HG03135 (cell line): ENCODE measurements around the gene GP1BB.
"Not testable (repeated sequence)": the region's sequence is repeated elsewhere in the genome, so short reads cannot be mapped to it uniquely, and the experiment has no call there.

Experiments used
- ATAC-seq: cut with Tn5 transposase; IDR thresholded peaks from one replicate; pipeline ENCODE4 v1.9.1; 2021; ENCODE audit warnings: mild to moderate bottlenecking, moderate library complexity; ENCODE audit not compliant: unreplicated experiment

The GP1BB gene

DNA sequence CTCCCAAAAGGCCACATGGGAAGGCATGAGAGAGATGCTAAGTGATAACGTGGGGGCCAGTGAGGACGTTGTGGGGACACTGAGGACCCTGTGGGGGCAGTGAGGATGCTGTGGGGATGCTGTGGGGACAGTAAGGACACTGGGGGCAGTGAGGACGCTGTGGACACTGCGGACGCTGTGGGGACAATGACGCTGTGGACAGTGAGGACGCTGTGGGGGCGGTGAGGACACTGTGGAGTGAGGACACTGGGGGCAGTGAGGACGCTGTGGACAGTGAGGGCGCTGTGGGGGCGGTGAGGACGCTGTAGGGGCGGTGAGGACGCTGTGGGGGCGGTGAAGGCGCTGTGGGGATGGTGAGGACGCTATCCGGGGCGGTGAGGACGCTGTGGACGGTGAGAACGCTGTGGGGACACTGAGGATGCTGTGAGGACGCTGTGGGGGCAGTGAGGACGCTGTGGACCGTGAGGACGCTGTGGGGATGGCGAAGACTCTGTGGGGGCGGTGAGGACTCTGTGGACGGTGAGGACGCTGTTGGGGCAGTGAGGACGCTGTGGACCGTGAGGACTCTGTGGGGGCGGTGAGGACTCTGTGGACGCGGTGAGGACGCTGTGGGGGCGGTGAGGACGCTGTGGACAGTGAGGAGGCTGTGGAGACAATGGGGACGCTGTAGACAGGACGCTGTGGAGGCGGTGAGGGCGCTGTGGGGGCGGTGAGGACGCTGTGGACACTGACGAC is 1.8 kb downstream of the GP1BB start:
- no peak for ATAC-seq

- ATAC-seq: not testable (repeated sequence)
These were observed 2.9 kb downstream of the GP1BB start for GRCh38 chr22:19726064-19726788.

DNA sequence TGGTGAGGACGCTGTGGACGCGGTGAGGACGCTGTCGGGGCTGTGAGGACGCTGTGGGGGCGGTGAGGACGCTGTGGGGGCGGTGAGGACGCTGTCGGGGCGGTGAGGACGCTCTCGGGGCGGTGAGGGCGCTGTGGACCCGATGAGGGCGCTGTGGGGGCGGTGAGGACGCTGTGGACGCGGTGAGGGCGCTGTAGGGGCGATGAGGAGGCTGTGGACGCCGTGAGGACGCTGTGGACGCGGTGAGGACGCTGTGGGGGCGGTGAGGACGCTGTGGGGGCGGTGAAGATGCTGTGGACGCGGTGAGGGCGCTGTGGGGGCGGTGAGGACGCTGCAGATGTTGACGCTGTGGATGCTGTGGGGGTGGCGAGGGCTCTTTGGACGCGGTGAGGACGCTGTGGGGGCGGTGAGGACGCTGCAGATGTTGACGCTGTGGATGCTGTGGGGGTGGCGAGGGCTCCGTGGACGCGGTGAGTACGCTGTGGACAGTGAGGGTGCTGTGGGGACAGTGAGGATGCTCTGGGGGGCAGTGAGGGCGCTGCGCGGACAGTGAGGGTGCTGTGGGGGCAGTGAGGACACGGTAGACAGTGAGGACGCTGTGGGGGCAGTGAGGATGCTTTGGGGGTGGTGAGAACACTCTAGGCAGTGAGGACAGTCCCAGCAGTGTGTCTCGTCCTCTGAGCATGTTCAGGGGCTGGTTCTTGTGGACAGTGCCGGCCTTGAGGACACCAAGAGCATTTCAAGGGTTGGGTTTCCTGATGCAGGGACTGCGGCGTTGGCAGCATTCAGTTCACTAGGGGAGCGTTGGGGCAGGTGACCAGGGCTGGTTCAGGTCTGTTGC is 4.2 kb downstream of the GP1BB start:
- ATAC-seq: no peak

GRCh38 chr22:19728271-19728670 is 4.9 kb downstream of the GP1BB start:
- ATAC-seq: no peak

GRCh38 chr22:19728836-19729235 is 5.5 kb downstream of the GP1BB start:
- ATAC-seq: no peak

DNA sequence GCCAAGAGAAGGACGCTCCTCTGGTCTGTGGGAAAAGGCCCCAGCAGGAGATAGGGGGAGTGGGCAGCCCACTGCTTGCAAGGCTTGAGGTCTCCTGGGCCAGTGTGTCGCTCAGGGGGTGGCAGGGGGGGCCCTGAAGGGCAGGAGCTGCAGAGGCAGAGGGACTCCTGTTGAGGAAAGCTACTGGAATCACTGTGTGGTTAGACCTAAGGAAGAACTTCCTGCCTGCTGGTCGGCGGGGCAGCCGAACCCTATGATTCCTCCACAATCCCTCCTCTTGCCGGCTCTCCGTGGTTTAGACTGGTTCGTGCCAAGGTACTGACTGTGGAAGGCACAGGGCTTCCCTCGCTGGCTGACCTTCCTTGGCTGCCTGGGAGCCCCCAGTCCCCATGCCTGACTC is 6.2 kb downstream of the GP1BB start:
- no peak for ATAC-seq

- no peak for ATAC-seq
These were observed 6.9 kb downstream of the GP1BB start for GRCh38 chr22:19730198-19730597.

DNA sequence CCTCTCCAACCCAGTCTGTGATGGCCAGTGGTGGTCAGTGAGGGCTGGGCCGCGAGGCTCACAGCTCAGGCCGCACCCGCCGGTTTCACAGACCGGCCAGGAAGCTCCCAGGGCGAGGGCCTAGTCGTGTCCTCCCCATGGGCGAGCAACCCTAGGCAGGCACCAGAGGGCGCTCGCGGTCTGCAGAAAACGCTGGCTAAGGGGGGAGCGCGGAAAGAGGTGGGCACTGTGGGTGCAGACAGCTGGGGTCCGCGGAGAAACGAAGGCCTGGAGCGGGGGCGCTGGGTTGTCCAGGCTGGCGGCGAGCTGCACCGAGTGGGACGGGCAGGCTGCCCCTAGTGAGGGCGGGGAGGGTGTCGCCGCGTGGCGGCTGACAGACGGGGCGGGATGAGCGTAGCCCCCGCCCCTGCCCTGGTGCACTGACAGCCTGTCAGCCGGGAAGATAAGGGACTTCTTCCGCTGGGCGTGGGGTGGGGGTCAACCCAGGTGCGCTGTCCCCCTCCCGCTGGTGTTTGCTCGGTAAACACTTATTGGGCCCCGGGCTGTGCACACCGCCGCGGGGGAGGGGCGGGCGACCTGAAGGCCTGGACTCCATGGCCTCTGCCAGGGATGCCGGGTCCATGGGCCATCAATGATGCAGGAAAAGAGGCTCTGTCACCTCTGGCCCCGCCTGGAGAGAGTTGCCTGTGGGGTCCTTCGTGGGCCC is 7.5 kb downstream of the GP1BB start:
- ATAC-seq: no peak

DNA sequence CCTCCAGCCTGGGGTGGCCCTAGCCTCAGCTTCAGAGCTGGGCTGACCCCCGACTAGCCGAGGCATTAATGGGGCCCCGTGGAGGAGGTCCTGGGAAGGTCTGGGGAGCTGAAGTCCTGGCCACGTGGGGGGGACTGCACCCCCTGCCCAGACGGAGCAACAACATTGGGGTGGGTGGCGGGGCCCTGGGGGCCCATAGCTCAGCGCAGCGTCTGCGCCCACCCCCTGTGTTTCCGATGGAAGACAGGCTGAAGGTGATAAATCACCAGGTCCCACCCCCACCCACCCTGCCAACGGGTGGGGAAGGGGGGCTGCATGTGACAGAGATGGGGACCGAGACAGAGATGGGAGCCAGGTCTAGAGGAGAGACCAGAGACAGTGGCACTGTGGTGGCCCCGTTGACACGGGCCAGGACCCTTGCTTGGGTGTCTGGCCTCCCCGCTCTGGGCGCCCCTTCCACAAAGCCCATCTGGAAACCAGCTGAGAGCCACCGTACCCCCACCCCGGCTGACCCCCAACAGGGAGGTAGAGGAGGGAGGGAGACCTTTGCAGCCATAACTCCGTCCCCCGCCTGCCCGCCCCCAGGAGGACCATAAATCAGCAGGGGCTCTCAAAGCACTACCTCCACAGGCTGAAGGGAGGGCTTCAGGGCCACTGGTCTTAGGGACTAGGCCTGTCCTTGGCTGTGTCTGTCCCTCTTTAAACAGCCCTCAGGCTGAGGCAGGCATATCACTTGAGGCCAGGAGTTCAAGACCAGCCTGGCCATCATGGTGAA is 8.2 kb downstream of the GP1BB start:
- ATAC-seq: no peak

DNA sequence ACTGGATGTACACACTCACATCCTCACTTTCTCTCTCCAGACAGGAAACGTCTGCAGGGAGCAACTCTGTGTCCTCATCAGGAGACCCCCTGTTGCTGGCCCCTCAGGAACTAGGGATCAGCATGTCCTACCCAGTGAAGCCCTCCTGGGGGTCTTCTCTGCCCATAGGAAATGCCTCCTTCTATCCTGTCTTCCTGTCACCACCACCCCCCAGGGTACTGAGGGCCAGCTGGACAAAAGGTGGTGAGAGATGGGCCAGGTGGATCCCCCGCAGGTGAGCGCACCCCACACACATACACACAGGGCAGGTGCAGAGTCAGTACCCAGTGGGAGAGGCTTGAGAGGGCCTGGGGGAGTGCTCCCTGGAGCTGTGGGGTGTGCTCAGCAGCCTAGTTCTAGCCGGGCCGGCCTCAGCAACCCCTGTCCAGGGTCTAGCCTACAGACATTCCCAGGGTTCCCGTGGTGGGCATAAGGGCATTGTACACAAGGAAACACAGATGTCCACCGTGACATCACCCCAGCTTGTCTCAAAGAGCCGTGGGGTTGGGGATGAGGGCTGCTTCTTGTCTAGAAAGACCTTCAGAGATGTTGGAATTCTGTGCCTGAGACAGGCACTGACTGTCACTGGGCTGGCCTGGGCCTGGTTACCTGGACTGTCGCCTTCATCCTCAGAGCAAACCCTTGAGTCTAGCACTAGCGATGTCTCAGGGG is 9.2 kb downstream of the GP1BB start:
- no peak for ATAC-seq

DNA sequence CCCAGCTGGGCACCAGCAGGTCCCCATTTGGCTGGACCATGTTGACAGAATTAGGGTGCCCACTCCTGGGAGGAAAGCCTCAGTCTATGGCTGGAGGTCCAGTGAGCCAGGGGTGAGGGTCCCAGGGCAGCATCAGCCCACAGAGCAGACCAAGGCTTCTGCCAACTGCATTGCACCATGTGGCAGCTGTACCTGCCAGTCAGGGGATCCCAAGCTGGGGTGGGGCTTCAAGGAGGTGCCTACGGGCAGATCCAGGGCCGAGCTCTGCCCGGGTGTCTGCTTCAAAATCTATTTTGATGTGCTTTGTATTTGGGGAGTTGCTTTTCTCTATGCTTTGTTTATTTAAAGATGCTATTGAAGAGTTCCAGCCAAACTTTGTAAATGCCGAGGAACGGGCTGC is 10.4 kb downstream of the GP1BB start:
- no peak for ATAC-seq

DNA sequence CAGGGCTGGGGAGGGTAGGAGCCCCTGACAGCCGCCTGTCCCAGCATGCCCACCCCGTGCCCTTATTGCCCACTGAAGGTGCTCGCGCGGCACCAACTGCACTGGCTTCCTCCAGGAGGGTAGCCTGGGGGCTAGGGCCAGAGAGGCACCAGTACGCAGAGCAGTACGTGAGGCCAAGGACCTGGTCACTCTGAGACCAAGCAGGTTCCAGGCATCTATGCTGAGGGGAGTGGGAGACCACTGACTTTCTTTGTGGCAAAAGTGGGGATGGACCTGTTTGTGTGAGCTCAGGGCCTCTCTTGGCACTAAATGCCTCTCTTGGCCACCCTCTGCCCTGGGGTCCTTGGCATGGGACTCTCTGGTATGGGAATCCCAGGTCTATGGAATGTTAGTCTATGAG is 10.8 kb downstream of the GP1BB start:
- no peak for ATAC-seq

GRCh38 chr22:19734837-19735382 is 11.6 kb downstream of the GP1BB start:
- ATAC-seq: no peak

DNA sequence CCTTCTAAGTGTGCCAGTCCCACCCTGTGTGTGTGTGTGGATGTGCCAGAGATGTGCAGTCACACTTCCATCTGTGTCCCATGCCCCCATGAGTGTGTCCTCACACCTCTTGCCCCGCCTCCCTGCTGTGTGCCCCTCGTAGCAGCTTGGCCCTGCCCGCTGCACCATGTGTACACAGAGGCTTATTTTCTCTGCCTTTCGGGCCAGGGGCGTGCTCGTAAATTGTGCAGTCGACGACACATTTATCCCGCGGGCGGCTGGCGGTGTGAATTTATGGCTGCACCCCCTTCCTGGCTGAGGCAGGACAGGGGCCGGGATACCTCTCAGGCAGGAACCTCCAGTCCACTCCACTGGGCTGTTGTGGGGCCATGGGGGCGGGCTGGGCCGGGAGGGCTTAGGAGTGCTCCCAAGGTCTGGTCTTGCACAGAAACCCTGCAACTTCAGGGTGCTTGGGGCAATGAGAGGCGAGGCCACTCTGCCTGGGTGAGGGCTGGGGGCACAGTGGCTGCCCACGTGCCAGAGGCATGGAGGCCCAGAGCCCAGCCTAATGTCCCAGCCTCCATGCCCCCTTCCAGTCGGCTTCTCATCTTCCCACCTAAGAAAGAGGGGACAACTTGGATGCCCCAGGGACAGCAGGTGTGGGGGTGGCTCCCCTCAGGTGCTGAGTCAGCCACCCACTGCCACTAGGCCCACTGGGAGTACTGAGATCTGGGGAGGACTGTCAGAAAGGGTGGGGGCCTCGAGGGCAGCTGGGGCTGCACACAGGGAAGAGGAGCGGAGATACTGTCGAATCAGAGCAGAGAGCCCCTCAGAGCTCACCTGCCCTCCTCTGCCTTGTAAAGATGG is 12.5 kb downstream of the GP1BB start:
- no peak for ATAC-seq

GRCh38 chr22:19737846-19738663 is 14.7 kb downstream of the GP1BB start:
- no peak for ATAC-seq

DNA sequence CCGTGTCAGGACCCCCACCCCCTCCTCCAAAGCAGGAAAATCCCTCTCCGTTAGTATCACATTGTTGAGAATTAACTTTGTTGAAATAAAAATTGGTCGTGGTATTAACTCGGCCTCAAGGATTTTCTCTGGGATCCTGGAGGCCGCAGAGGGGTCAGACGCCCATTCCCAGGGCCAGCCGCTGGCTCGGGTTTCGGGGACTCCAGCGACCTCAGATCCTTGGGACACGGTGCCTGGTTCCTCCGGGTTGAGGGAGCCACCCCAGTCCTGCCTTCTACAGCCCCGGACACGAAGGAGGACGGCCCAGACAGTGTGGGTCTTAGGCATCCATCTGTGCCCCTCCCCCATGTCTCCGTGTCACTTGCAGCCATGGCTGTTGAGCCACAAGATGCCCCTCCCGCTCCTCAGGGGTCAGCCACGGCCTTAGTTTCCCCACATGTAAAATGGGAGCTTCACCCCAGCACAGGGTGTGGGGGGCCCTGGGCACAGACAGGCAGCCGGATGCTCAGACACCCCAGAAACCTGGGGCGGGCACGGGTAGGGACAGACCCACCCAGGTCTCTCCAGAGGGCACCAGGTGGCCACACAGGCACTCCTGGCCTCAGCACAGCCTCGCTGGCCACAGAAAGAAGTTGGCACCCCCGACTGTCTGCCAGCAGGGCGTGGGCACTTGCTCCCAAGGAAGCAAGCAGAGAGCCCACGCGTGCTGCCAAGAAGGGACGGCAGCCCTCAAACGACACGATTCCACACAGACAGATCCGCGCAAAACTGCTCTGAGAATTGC is 15.5 kb downstream of the GP1BB start:
- ATAC-seq: no peak

DNA sequence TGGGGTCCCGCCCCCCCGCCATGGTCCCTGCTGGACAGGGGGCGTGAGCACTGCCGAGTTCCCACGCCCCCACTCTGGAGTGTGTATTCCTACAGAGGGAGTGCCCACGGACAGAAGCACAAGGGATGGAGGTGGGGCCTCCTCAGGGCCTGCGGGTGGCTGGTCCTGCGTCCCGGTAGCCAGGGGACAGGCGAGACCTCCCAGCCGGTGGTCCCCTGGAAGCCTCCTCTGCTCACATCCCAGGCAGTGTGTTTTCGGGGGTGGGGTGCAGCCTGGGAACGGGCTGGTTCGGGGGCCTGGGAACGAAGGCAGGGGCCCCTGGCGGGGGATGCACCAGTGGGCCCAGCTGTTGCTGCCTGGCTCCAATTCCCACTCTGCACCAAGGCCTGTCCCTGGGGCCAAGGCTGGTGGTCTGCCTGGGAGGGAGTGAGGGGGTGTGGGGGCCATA is 16.1 kb downstream of the GP1BB start:
- no peak for ATAC-seq
